Uterus (tissue), 2 donors: ENCODE measurements around the gene FYN.
A peak's percentile ranks its signal among the peaks of the same experiment; 100 is the strongest.

Experiments
- POLR2A ChIP-seq, 2 donors: fragments of 450-650 bp; IDR thresholded peaks; one replicate each; pipeline ENCODE4 v1.6.1; 2016; ENCODE audit warnings: antibody characterized with exemption in 2 of 2, mild to moderate bottlenecking in 1 of 2, moderate library complexity in 1 of 2
- TF ChIP-seq, protein P1 (sequence below), 4 experiments: fragments of 200-600 bp in 2 of 4; fragments of 450-650 bp in 2 of 4; sonication (generic) in 2 of 4; IDR thresholded peaks; one replicate each; pipeline ENCODE4 v1.5.1; 2016 to 2019; ENCODE audit warnings: antibody characterized with exemption in 4 of 4, mild to moderate bottlenecking in 2 of 4, moderate library complexity in 1 of 4

DNA sequence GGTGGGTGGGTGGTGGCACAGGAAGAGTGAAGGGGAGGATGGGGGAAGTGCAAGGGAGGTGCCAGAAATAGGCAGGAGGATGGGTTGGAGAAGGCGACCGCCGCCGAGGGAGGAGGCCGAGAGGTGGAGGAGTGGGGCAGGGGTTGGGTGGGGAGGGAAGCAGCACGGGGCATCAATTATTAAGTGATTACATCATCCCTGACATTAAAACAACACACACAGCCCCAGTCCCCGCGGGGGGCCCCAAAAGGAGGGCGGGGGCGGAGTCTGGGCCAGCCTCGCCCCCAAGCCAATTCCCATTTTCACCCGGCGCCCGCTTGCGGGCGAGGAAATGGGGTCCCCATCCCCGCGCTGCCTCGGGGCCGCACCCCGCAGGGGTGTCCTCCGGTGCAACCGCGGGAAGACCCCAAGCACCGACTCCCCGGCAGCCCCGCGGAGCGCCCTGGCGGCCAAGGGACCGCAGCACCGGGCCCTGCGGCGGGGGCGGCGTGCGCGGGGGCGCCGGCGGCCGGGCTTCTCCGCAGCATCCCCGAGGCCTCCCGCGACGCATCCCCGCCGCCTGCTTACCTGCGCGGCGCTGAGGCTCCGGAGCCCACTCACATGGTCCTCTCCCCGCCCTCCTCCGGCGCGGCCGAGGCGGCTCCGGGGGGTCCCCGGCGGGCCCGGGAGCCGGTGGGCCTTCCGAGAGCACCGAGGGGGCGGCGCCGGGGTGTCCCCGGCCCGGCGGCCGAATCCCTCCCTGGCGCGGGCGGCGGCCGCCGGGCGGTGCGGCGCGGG, 663 bp downstream of the FYN start:
- peak in 1 of 2 donors; percentile 6 for TF ChIP-seq POLR2A (IDR thresholded peaks at IDR 0.05)
- TF ChIP-seq, protein P1, sequence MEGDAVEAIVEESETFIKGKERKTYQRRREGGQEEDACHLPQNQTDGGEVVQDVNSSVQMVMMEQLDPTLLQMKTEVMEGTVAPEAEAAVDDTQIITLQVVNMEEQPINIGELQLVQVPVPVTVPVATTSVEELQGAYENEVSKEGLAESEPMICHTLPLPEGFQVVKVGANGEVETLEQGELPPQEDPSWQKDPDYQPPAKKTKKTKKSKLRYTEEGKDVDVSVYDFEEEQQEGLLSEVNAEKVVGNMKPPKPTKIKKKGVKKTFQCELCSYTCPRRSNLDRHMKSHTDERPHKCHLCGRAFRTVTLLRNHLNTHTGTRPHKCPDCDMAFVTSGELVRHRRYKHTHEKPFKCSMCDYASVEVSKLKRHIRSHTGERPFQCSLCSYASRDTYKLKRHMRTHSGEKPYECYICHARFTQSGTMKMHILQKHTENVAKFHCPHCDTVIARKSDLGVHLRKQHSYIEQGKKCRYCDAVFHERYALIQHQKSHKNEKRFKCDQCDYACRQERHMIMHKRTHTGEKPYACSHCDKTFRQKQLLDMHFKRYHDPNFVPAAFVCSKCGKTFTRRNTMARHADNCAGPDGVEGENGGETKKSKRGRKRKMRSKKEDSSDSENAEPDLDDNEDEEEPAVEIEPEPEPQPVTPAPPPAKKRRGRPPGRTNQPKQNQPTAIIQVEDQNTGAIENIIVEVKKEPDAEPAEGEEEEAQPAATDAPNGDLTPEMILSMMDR (IDR thresholded peaks at IDR 0.05): peak in 2 of 4 experiments; percentile 17 to 54
